KBM-7 (cell line): ENCODE data around the gene HIRA.
A peak's percentile ranks its signal among the peaks of the same experiment; 100 is the strongest.

ENCODE experiments used
- DNase-seq: peaks from one replicate; pipeline ENCODE4 v3.0.0-alpha.2; 2015
- in situ Hi-C: fragments of 300-500 bp; cut with MboI; formaldehyde crosslinking; loops from 2 replicates; pipeline ENCODE4 v1.14.3; 2020; ENCODE audit warnings: low sequenced_read_pairs, low pct_unique_long_range_greater_than_20kb, mixed read lengths

Gene HIRA

GRCh38 chr22:19361501-19362103 lies 69.9 kb downstream of the HIRA start:
- DNase-seq: peak; percentile 39
- in situ Hi-C loops: no loop called here

- in situ Hi-C loops: no loop called here
- no peak for DNase-seq
Observed at GRCh38 chr22:19360862-19361261, 70.7 kb downstream of the HIRA start.

DNA sequence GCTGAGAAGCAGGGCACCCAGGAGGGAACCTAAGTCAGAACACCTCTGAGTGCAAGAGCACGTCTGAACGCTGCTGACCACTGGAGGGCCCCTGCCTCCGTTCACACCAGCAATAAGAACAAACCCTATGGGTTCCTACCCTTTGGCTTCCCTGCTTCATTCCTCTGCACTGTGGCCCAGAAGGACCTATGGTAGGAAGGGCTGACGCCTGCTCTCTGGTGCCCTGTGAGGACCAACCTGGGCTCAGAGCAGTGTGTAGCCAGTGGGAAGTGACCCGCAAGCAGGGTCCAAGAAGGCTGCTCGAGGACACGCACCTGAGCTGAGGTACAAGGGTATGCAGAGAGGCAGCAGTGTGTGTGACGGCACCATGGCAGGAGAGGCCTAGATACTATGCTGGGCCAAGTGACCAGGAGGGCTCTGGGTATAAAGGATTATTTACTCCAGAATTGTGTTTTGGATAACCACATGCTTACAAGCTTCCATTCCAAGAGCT lies 71.2 kb downstream of the HIRA start:
- no peak for DNase-seq
- in situ Hi-C loops: no loop called here

- in situ Hi-C loops: no loop called here
- no peak for DNase-seq
Observed at GRCh38 chr22:19359554-19360299, 71.8 kb downstream of the HIRA start.

- in situ Hi-C loops: no loop called here
- DNase-seq: no peak
Observed at GRCh38 chr22:19358703-19359553, 72.6 kb downstream of the HIRA start.

- no peak for DNase-seq
- in situ Hi-C loops: no loop called here
Observed at GRCh38 chr22:19358195-19358594, 73.3 kb downstream of the HIRA start.

GRCh38 chr22:19357270-19358105 lies 74.0 kb downstream of the HIRA start:
- DNase-seq: no peak
- in situ Hi-C loops: no loop called here

DNA sequence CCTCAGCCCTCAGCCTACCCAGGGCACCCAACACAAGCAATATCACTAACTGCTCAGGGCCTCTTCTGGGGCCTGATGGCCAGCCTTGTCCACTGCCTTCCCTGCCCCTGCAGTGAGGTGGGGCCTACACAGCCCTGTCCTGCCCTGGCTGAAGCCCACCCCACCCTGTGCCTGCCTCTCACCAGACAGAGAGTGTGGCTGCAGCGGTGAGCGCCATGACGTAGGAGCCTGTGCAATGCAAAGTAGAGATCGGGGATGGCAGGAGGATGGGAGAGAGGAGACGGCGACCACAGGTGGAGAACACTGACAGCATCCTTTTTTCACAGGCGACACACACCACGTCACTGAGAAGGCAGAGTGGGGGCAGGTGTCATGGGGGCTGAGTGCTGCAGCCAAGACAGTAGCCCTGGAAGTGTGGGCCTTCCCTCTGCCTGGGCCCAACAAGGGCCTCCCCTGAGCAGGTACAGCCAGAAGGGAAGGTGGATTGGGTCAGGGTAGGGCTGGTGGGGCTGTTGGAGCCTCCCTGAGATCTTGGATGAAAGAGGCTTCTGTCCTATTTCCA lies 74.7 kb downstream of the HIRA start:
- no peak for DNase-seq
- in situ Hi-C loops: no loop called here

DNA sequence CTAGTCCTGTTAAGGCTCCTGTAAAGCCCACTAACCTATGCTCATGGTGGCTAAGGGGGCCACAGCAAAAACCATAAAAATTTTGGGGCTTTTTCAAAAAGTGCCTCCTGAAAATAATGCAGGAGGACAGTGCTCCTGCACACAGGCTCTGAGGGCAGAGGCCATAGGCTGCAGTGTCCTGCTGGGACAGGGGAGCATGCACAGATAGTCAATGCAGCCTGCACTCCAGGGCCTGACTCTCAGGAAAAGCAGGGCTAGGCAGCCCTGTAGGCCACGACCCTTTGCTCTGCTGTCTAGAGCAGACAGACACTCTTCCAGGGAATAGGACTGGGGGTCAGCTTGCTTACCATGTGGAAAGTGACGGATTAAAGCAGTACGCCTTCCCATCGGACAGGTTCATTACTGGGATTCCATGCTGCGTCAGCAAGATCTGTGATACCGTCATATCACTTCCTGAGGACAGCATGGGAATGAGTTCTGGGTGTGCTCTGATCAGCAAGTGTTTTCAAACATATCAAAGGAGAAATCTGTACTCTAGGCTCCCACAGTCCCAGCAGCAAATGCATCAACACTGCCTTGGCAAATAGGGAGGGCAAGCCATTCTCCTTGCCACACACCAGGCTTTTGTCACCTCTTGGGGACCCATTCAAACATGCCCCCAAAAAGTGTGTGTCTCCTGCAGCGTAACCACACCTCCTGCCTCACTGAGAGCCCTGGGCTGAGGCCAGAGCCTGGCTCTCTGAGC lies 75.9 kb downstream of the HIRA start:
- DNase-seq: no peak
- in situ Hi-C loops: no loop called here

DNA sequence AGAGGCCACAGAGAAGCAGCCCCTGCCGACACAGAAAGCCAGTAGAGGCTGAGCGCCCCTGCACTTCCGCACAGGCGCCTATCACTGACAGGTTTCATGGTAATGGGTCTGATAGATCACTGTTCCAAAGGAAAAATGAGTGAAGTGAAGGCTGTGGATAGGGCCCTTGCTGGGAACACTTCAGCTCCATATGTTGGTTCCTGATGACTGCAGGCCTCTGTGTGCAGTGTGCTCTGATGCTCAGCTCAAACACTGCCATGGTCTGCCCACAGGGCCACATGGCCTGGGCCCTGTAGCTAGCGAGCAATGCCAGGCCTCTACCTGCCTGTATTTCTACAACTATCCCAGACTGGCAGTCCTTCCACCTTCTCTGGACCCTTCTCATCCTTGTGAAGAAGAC lies 77.3 kb downstream of the HIRA start:
- in situ Hi-C loops: no loop called here
- no peak for DNase-seq

DNA sequence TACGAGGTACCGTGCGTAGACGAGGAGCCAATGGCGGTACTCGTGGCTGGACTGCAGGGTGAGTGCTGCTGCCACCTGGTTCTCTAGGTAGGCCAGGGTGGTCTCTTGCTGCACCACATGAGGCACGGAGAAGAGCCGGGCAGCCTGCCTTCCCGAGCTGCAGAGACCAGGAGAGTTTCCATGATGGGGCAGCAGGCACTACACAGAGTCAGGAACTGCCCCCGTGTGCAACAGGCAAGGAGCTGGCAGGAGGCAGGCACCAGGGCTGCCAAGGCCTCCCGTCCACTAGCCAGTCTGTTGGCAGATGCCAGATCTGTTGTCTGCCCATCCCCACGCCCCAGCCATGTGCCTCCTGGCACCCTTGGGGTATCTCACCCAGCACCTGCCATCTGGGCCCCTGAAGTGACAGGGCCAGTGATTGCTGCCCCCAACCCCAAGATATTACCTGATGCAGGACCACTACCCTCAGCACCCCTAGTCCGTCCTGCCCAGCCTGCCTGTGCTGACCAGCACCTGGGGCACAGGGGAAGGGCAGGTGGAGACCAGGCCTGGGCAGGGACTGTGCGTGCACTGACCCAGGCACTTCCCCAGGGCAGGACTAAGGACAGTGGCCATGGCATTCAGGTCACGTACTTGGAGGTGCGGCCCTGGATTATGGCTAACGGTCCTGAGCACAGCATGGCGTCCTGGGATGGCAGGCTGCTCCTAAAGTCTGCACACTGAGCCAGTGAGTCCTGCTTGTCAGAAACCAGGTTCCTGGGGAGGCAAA lies 78.0 kb downstream of the HIRA start:
- in situ Hi-C loops: no loop called here
- no peak for DNase-seq

DNA sequence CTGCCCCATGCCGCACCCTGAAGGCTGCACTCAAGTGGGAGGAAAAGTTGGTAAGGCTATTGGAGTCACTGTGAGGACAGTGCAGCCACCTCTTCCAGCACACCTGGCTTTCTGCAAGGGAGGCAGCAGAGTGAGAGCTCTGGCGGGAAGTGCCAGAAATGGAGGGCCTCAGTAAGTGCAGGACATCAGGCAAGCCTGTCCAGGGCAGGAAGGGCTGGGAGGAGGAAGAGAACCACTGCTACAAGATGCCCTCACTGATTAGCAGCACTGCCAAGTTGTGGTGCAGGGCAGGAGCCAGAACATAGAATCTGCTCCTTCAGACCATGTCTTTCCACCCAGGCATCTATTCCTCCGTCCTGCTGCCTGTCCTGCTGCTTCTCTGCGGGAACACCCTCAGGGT lies 78.8 kb downstream of the HIRA start:
- in situ Hi-C loops: no loop called here
- no peak for DNase-seq

DNA sequence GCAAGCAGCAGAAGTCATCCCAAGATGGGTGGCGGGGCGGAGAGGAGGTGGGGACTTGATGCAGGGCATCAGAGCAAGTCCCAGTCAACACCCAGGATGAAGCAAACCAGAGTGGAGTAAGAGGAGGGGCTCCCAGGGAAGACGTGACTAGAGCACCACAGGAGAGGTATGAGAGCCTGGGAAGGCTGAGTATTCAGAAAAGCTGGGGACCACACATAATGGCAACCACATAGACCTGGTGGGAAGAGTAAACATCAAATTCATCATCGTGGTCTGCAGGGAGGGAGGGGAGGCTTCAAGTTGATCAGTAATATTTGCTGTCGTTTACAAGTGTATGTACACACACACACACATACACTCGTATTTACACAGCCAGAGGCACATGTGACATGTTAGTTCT lies 79.3 kb downstream of the HIRA start:
- in situ Hi-C loops: no loop called here
- DNase-seq: no peak

DNA sequence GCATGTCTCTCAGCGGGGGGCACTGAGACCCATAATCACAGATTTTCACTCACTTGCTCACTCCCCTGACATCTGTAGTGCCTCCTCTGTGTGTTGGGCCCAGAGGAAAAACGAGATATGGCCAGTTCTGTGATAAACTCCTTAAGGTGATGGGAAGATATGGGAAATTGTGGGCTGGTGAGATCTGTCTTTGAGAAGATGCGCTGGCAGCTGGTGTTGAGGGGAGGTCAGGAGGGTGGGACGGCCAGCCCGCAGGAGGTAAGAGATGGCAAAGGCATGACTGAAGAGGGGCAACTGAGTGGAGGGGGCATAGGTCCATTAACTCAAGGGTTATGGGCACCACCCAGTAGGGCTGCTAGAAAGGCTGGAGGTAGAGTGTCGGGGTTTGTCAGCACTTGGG lies 79.9 kb downstream of the HIRA start:
- in situ Hi-C loops: no loop called here
- DNase-seq: no peak

DNA sequence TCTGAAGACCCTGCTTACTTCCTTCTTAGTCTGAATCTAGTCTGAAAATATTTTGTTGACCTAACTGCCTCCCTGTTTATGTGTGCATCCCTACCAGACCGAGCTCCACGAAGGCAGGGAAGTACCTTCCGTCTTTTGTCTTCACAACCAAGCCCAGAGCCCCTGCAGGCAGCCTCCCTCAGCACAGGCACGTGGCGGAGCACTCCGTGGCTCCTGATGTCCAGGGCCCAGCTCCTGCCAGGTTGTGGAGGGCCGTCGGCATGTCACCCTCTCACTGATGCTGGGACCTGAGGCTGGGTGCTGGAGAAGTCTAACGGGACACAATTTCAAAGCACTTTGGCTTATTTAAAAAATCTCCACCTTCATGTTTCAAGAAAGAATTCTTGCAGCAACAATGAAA lies 80.6 kb downstream of the HIRA start:
- in situ Hi-C loops: no loop called here
- no peak for DNase-seq

DNA sequence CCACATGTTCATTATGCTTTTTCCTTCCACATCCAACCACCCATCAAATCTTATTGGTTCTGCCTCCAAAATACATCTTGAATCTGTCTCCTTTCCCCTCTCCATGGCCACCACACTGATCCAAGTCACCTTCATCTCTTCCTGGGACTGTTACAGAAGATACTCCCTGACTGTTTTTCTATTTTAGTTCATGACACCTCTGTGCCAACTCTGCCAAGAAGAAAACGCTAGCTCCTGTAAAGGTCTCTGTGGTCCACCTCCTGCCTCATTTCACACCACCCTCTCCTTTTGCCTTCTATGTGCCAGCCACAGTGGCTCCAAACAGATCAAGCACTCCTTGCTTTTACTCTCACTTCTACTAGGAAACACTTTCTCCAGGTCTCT lies 81.1 kb downstream of the HIRA start:
- in situ Hi-C loops: no loop called here
- DNase-seq: no peak

DNA sequence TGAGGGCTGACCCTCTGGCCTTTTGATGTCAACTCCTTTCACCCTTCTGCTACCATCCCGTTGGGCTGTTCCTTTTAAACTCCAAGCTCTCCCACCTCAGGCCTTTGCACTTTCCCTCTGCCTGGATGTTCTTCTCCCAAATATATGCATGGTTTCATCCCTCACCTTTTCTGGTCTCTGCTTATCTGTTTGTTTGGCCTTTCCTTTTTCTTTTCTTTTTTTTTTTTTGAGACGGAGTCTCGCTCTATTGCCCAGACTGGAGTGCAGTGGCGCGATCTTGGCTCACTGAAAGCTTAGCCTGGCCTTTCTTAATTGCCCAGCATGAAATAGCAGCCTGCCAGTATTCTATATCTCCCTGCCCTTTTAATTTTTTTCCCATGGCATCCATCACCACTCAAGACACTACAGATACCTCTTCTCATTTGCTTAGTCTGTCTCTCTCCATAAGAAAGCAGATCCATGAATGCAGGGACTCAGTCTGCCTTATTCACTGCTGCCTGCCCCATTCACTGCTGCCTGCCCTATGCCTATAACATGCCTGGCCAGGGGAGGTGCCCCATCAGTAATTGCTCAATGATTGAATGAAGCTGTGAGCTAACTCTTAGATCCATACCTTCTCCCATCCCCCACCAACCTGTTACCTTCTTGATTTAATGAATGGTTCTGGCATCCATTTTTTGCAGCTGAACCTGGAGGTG lies 81.6 kb downstream of the HIRA start:
- in situ Hi-C loops: no loop called here
- no peak for DNase-seq
